Upper lobe of left lung (tissue), 6 donors: ENCODE results near the gene TMEM187. TPM values are rescaled to one million over a fixed set of nuclear protein-coding genes. Genes with fewer than 3 reads are reported as not detected.

ENCODE experiments used
- ATAC-seq, 2 donors: fragments of 200-7000 bp; cut with Tn5 transposase; one replicate each; pipeline ENCODE4 v1.9.1; 2022; ENCODE audit warnings: mild to moderate bottlenecking in 2 of 2, moderate library complexity in 2 of 2; ENCODE audit not compliant: low FRiP score in 2 of 2
- DNase-seq, 2 donors: peaks; one replicate each; pipeline ENCODE4 v3.0.0-alpha.2; 2019 to 2020
- H3K27ac ChIP-seq, 4 donors: fragments of 200-600 bp; sonication (generic); one replicate each; pipeline ENCODE4 v1.5.1; 2016 to 2019
- H3K27me3 ChIP-seq, 4 donors: fragments of 200-600 bp; sonication (generic); one replicate each; pipeline ENCODE4 v1.5.1; 2017 to 2019
- H3K36me3 ChIP-seq, 4 donors: fragments of 200-600 bp; sonication (generic); one replicate each; pipeline ENCODE4 v1.5.1; 2016 to 2019
- H3K4me1 ChIP-seq, 4 donors: fragments of 200-600 bp; sonication (generic); one replicate each; pipeline ENCODE4 v1.5.1; 2018 to 2019
- H3K4me3 ChIP-seq, 4 donors: fragments of 200-600 bp; sonication (generic); one replicate each; pipeline ENCODE4 v1.5.1; 2017 to 2019; ENCODE audit warnings: mild to moderate bottlenecking in 2 of 4, moderate library complexity in 1 of 4
- H3K9me3 ChIP-seq, 4 donors: fragments of 200-600 bp; sonication (generic); one replicate each; pipeline ENCODE4 v1.5.1; 2018 to 2019
- EP300 ChIP-seq, 4 donors: sonication (generic); formaldehyde crosslinking; IDR thresholded peaks; one replicate each; pipeline ENCODE4 v1.5.1; 2017; ENCODE audit warnings: antibody characterized with exemption in 4 of 4, control low read depth in 2 of 4
- POLR2A ChIP-seq, 4 donors: fragments of 450-650 bp; IDR thresholded peaks; one replicate each; pipeline ENCODE4 v1.5.1; 2016 to 2017; ENCODE audit warnings: antibody characterized with exemption in 4 of 4, mild to moderate bottlenecking in 2 of 4
- POLR2AphosphoS5 ChIP-seq, 2 donors: sonication (generic); formaldehyde crosslinking; IDR thresholded peaks; one replicate each; pipeline ENCODE4 v1.5.1; 2017; ENCODE audit warnings: antibody characterized with exemption in 2 of 2
- WGBS, 2 donors: methylation state at CpG; one replicate each; pipeline ENCODE4 v1.1.5; 2017 to 2018; 5-methylcytosine and 5-hydroxymethylcytosine counted together
- total RNA-seq, 6 donors: library from RNA; depleted of rRNA in 4 of 6; stranded (reverse); fragments of >200 nt in 4 of 6; gene quantifications; one replicate each; pipeline versions ENCODE4 v1.1.0 to v1.2.1, GENCODE V29; 2016 to 2021
- TF ChIP-seq, protein P1 (sequence below), 6 experiments: fragments of 450-650 bp in 4 of 6; fragments of 200-600 bp in 2 of 6; sonication (generic) in 2 of 6; IDR thresholded peaks; one replicate each; pipeline ENCODE4 v1.5.1; 2016 to 2019; ENCODE audit warnings: antibody characterized with exemption in 6 of 6
- donor health status: DM: no; HTN: no; CAD: no; lungs with moderate emphysema.
- donor health status: DM: no; HTN: yes; CAD: no; lungs with severe emphysema.

The TMEM187 gene
- total RNA-seq, 6 donors from 2014 or later, result 2.1 to 17.7 (median 5.0) TPM

DNA sequence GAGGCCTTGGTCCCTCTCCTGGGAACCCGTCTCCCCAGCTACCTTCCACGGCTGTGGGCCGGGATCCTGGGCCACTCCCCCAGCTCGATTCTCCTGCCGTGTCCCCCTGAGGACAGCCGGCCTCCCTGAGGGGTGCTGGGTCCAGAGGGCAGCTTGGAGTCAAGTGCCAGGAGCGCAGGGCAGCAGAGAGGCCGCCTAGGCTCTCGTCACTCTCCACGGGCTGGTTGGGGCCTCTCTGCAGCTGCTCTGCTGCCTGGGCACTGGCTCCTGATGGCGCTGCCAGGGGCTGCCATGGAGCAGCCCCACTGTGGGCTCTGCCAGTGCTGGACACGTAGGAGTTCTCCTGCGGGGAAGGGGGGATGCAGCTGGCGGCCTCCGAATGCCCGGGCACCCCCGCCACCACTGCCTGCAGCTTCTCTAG, 40.5 kb downstream of the TMEM187 start:
- H3K27ac ChIP-seq, result peak overlapping the region in 3 of 4 donors; percentile 18 to 60 (median 21)
- H3K36me3 ChIP-seq, result peaks cover 0 to 33% (median 10%) of the 10 kb centered on the region in 4 donors
- no peaks in the 10 kb centered on the region for H3K27me3 ChIP-seq
- peaks cover 3 to 17% (median 8%) of the 10 kb centered on the region in 4 donors for H3K4me1 ChIP-seq
- WGBS, 2 donors, result 77% methylated on average over 17 of the region's 17 CpGs; no CpG with 5 or more reads in 1 of the 2 donors
- no peaks in the 10 kb centered on the region for H3K9me3 ChIP-seq
- no peak for DNase-seq
- no peak overlapping the region for H3K4me3 ChIP-seq
- no peak for TF ChIP-seq POLR2A (IDR thresholded peaks at IDR 0.05)
- TF ChIP-seq, protein P1, sequence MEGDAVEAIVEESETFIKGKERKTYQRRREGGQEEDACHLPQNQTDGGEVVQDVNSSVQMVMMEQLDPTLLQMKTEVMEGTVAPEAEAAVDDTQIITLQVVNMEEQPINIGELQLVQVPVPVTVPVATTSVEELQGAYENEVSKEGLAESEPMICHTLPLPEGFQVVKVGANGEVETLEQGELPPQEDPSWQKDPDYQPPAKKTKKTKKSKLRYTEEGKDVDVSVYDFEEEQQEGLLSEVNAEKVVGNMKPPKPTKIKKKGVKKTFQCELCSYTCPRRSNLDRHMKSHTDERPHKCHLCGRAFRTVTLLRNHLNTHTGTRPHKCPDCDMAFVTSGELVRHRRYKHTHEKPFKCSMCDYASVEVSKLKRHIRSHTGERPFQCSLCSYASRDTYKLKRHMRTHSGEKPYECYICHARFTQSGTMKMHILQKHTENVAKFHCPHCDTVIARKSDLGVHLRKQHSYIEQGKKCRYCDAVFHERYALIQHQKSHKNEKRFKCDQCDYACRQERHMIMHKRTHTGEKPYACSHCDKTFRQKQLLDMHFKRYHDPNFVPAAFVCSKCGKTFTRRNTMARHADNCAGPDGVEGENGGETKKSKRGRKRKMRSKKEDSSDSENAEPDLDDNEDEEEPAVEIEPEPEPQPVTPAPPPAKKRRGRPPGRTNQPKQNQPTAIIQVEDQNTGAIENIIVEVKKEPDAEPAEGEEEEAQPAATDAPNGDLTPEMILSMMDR (IDR thresholded peaks at IDR 0.05), result no peak
- TF ChIP-seq POLR2AphosphoS5 (IDR thresholded peaks at IDR 0.05), result no peak
- TF ChIP-seq EP300 (IDR thresholded peaks at IDR 0.05), result no peak
- no peak for ATAC-seq

DNA sequence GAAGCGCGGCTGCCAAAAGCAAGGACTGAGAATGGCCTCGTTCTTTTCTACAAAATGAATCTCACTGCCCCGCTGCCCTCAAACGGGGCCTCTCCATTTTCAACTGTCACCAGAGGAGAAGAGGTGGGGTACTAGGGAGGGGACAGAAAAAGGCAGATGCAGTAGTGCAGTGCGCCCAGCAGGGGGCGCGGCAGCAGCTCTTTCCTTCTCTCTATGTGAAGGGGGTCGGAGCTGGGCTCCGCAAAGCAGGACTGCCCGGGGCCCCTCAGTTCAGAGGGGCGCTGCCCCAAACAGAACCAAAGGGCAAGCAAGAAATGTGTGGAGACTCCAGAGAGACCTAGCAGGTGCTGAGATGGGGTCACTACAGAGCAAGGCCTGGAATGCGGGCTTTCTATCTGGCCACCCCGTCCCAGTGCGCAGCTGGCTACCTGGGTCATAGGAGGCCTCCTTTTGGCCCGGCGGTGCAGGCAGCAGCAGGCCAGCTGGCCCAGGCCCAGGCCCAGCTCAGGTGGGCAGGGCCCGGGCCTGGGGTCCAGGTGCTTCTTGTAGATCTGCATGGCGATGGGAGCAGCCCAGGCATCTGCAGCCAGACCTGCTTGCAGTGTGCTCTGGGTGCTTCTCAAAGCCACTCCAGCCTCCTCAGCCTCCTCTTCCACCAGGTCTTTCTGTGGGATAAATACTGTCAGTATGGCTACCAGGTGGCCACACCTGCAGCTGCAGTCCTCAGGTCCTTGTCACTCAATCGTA, 41.2 kb downstream of the TMEM187 start:
- Histone ChIP-seq H3K4me1 (peaks cover 7 to 25% (median 8%) of the 10 kb centered on the region in 4 donors), H3K9me3 (no peaks in the 10 kb centered on the region), H3K36me3 (peaks cover 0 to 35% (median 10%) of the 10 kb centered on the region in 4 donors), H3K27ac (peak overlapping the region in 2 of 4 donors; percentile 21 to 60), H3K4me3 (no peak overlapping the region), H3K27me3 (no peaks in the 10 kb centered on the region)
- ATAC-seq, result peak; percentile 44 to 83
- TF ChIP-seq, protein P1 (IDR thresholded peaks at IDR 0.05), result peak; percentile 74 to 93 (median 86)
- no peak for TF ChIP-seq POLR2A (IDR thresholded peaks at IDR 0.05)
- DNase-seq, result peak in 1 of 2 donors; percentile 85
- 31 to 100% methylated on average over 1 to 13 of the region's 20 CpGs for WGBS, 2 donors

DNA sequence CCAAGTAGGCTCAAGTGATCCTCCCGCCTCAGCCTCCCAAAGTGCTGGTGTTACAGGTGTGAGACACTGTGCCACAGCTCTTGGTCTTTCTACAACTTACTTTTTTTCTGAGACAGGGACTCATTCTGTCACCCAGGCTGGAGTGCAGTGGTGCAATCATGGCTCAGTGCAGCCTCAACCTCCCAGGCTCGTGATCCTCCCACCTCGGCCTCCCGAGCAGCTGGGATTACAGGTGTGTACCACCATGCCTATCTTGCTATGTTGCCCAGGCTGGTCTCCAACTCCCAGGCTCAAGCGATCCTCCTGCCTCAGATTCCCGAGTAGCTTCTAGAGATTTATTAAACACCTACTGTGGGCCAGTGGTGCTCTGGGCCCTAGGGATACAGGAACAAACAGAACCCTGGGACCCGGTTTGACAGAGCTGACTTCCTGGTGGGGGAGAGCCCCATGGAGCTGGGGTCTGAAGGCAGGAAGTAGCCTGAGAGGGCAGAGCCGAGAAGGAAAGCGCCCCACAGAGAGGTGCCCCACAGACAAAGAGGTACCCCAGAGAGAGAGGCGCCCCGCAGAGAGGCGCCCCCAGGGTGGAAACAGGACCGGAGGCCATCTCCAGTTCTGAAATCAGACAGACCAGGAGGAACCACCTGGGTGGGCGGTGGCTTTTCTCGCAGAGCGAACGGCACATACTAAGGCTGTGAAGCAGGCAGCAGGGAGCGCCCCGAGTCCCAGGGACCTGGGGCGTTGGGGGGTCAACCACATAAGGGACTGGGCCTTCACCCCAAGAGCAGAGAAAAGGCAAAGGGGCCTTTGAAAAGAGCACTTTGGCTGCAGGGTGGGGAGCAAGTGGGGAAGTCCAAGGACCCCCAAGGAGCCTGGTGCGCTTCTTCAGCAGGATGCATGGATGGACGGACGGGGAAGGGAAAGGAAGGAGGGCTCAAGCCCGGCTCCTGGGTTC, 42.2 kb downstream of the TMEM187 start:
- TF ChIP-seq, protein P1 (IDR thresholded peaks at IDR 0.05), result no peak
- TF ChIP-seq POLR2A (IDR thresholded peaks at IDR 0.05) (no peak), EP300 (IDR thresholded peaks at IDR 0.05) (no peak), POLR2AphosphoS5 (IDR thresholded peaks at IDR 0.05) (no peak)
- Histone ChIP-seq H3K27me3 (no peaks in the 10 kb centered on the region), H3K27ac (no peak overlapping the region), H3K36me3 (peaks cover 0 to 35% (median 10%) of the 10 kb centered on the region in 4 donors), H3K9me3 (no peaks in the 10 kb centered on the region), H3K4me3 (no peak overlapping the region), H3K4me1 (peaks cover 7 to 32% (median 8%) of the 10 kb centered on the region in 4 donors)
- 84 to 88% methylated on average over 9 to 24 of the region's 24 CpGs for WGBS, 2 donors
- ATAC-seq (no peak), DNase-seq (no peak)

DNA sequence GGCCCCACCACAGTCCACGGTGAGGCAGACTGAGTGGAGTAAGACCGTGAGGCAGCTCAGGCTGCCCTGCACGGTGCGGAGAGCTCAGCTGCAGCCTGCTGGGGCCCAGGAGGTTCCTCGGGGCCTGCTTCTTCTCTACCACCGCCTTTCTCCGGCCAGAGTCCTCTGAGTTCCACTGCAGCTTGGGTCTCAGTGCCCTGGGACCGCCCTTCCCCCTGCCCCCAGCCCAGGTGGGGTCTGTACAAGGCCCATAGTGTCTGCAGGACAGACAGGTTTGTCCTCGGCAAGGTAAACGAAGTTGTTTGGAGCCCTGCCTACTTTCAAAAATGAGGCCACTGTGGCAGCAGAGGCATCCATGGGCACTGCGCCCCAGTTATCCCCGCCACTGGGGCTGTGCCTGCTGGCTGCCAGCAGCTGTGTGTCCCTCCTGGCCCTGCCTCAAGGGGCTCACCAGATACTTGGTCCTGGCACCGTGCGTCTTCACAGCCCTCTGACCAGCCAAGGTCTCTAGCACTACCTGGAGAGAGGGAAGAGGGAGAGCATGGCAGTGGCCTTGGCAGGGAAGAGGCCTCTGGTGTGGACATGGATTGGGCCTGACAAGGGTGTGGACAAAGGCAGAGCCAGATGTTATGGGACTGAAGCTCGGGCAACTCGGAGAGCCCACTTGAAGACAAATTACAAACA, 43.2 kb downstream of the TMEM187 start:
- TF ChIP-seq EP300 (IDR thresholded peaks at IDR 0.05), result no peak
- TF ChIP-seq, protein P1 (IDR thresholded peaks at IDR 0.05), result no peak
- TF ChIP-seq POLR2AphosphoS5 (IDR thresholded peaks at IDR 0.05), result no peak
- TF ChIP-seq POLR2A (IDR thresholded peaks at IDR 0.05), result no peak
- no peaks in the 10 kb centered on the region for H3K9me3 ChIP-seq
- DNase-seq (no peak), ATAC-seq (no peak)
- H3K4me1 ChIP-seq, result peaks cover 7 to 33% (median 9%) of the 10 kb centered on the region in 4 donors
- H3K27me3 ChIP-seq, result no peaks in the 10 kb centered on the region
- 79% methylated on average over 16 of the region's 16 CpGs; no CpG with 5 or more reads in 1 of the 2 donors for WGBS, 2 donors
- peaks cover 0 to 35% (median 10%) of the 10 kb centered on the region in 4 donors for H3K36me3 ChIP-seq
- no peak overlapping the region for H3K27ac ChIP-seq
- no peak overlapping the region for H3K4me3 ChIP-seq
